Activated CD4-positive, alpha-beta T cell treated with anti-CD3 and anti-CD28 coated beads for 4 hours (primary cell): ENCODE data around the gene AP2S1.
"Not testable (repeated sequence)": the region's sequence is repeated elsewhere in the genome, so short reads cannot be mapped to it uniquely, and the experiment has no call there.

Experiments used
- DNase-seq, 2 donors: peaks; one replicate each; pipeline ENCODE4 v3.0.0-alpha.2; 2020

Gene AP2S1

GRCh38 chr19:46840498-46840942 lies 10.1 kb downstream of the AP2S1 start:
- DNase-seq: peak; percentile 39 to 49

GRCh38 chr19:46839752-46840497 lies 10.7 kb downstream of the AP2S1 start:
- no peak for DNase-seq

- no peak for DNase-seq
Observed at GRCh38 chr19:46838160-46838559, 12.5 kb downstream of the AP2S1 start.

GRCh38 chr19:46834984-46835383 lies 15.7 kb downstream of the AP2S1 start:
- DNase-seq: no peak

GRCh38 chr19:46834121-46834520 lies 16.5 kb downstream of the AP2S1 start:
- no peak for DNase-seq

- DNase-seq: no peak
Observed at GRCh38 chr19:46830864-46831263, 19.8 kb downstream of the AP2S1 start.

GRCh38 chr19:46828484-46828883 lies 22.2 kb downstream of the AP2S1 start:
- DNase-seq: peak; percentile 58 to 72

GRCh38 chr19:46825731-46826055 lies 25.0 kb downstream of the AP2S1 start:
- DNase-seq: no peak

- DNase-seq: no peak
Observed at GRCh38 chr19:46824890-46825730, 25.5 kb downstream of the AP2S1 start.

- DNase-seq: no peak
Observed at GRCh38 chr19:46823049-46823448, 27.6 kb downstream of the AP2S1 start.

GRCh38 chr19:46822410-46822787 lies 28.2 kb downstream of the AP2S1 start:
- DNase-seq: not testable (repeated sequence)

- peak; percentile 37 to 48 for DNase-seq
Observed at GRCh38 chr19:46821512-46822409, 28.9 kb downstream of the AP2S1 start.

- DNase-seq: no peak
Observed at GRCh38 chr19:46818812-46819211, 31.8 kb downstream of the AP2S1 start.

- DNase-seq: no peak
Observed at GRCh38 chr19:46815833-46816627, 34.6 kb downstream of the AP2S1 start.

GRCh38 chr19:46813839-46814358 lies 36.7 kb downstream of the AP2S1 start:
- no peak for DNase-seq

GRCh38 chr19:46812977-46813838 lies 37.4 kb downstream of the AP2S1 start:
- DNase-seq: no peak

- DNase-seq: no peak
Observed at GRCh38 chr19:46809534-46810272, 40.9 kb downstream of the AP2S1 start.

- DNase-seq: no peak
Observed at GRCh38 chr19:46806656-46807055, 44.0 kb downstream of the AP2S1 start.

- not testable (repeated sequence) for DNase-seq
Observed at GRCh38 chr19:46804432-46804831, 46.2 kb downstream of the AP2S1 start.

- DNase-seq: no peak
Observed at GRCh38 chr19:46803555-46803954, 47.1 kb downstream of the AP2S1 start.
